SW 1271 (cell line): ENCODE data around the gene ZNF12.

Experiments
- DNase-seq, 2 experiments: peaks; one replicate each; lab custom pipeline; 2025; lab: John Stamatoyannopoulos, UW

The ZNF12 gene

DNA sequence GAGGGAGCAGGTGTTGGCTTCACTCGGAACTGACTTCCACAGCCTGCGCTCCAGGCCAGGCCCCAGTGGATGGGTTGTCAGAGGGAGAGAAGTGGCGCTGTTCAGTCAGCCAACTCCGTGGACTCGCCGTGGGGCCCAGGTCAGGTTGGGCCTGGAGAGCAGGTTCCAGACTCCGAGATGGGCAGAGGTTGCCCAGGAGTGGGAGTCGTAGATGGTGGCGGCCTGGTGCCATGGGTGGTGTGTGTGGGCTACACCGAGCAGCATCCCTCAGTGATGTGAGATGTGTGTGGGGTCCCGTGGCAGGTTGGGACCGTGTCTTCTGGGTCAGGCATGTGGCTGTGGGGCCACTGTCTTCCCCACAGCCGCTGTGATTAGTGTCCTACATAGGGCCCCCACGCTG lies 59.2 kb downstream of the ZNF12 start:
- DNase-seq: no peak

- DNase-seq: no peak
Measured at GRCh38 chr7:6647080-6647479, 59.7 kb downstream of the ZNF12 start.

- DNase-seq: no peak
Measured at GRCh38 chr7:6646465-6646864, 60.3 kb downstream of the ZNF12 start.

GRCh38 chr7:6644728-6645127 lies 62.0 kb downstream of the ZNF12 start:
- DNase-seq: no peak

DNA sequence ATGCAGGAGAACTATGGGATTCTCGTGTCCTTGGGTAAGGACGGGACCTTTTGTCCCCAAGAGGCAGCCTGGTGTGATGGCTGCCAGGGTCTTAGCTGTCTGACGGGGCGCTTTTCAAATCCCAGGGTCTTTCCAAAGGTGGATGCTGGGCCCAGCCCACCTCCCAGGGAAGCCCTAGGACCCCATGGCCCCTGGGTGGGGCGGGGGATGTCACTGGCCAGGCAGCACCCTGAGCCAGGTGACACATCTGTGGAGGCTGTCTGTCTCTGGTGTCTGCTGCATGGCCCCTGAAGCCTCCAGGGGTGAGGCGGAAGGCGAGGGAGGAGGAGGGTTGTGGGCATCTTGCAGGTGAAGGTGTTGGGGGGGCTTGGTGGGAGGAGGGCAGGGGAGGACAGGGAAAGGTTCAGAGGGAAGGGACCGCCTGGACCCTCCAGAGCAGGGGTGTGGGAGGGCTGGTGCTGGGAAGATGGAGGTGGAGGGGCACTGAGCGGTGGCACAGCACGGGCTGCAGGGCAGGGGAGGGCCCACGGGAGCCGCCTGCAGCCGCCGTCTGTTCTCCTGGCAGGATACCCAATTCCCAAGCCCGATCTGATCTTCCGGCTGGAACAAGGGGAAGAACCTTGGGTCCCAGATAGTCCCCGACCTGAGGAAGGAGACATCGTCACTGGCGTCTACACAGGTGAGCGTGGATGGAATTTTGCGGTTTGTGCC lies 62.7 kb downstream of the ZNF12 start:
- no peak for DNase-seq

DNA sequence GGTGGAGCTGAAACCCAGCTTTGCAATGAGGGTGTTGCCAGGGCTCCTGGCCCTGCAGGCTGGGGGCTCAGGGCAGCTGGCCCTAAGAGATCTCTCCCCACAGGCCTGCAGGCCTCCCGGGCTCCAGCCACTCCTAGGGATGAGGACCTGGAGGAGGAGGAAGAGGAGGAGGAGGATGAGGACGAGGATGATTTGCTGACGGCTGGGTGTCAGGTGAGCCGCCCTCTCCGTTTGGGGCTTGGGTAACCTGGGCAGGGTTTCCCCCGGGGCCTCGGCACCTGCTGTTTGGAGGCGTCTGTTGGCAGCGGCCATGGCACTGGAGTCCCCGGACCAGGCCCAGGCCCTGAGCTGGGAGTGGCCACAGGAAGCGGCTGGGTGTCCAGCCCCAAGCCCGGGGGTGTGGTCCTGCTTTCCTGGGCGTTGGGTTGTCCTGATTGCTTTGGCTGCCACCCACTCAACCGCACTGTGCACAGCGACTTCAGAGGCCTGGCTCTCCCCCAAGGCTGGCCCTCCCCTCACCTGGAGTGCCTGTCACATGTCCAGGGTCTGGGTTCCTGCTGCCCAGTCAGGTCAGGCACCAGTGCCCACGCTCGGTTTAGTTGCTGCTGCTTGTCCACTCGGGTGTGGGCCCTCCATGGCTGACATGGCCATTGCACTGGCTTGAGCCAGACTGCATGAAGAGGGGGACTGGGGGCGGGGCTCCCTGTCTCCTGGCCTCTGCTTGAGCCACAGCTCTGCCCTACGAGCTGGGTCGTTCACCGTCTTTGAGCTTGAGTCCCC lies 63.7 kb downstream of the ZNF12 start:
- no peak for DNase-seq

- DNase-seq: no peak
Measured at GRCh38 chr7:6642239-6642839, 64.4 kb downstream of the ZNF12 start.

- DNase-seq: no peak
Measured at GRCh38 chr7:6641305-6642035, 65.3 kb downstream of the ZNF12 start.

DNA sequence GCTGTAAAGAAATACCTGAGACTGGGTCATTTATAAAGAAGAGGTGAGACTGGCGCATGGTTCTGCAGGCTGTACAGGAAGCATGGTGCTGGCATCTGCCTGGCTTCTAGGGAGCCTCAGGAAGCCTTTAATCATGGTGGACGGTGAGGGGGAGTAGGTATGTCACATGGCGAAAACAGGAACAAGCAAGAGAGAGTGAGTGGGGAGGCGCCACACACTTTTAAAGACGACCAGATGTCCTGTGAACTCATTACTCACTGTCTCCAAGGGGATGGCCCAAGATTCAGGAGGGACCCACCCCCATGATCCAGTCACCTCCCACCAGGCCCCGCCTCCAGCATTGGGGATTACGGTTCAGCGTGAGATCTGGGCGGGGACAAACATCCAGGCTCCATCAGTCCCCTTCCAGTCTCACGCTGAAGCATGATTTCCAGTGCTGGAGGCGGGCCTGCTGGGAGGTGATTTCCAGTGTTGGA lies 66.5 kb downstream of the ZNF12 start:
- no peak for DNase-seq

DNA sequence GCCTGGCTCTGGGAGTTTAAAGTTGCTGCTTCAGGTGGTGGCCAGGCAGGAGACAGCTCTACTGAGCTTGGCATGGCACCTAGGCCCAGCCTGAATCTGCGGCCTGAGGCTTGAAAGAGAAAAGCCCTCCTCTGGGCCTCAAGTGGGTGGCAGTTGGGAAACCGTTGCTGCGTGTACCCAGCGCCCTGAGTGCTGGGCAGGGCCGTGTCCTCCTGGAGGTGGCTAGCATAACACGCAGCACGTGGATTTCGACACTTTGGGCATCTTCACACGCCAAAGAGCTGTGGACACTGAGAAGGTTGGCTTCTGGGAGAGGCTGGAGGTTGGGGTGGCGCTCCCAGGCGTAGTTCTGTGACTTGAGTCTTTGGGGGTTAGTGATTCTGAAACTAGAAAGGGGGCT lies 67.1 kb downstream of the ZNF12 start:
- DNase-seq: no peak

DNA sequence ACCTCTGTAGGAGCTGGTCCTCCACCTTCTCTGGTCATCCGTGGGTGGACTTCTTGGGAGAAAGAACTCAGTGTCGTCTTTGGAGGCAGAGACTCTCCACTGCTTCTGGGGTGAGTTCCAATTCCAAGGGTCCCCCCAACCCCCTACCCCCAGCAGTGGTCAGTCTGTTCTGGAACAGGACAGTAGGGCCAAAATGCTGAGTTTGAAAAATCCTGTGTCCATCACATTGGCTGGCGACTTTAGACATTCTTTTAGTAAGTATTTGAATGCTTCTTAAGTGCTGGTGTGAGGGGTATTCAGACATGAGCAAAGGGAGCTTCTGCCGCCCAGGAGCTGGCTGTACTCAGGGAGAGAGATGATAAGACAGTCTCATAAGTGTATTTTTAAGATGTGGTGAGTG lies 67.7 kb downstream of the ZNF12 start:
- no peak for DNase-seq
